Posterior vena cava (tissue), 2 donors: ENCODE results near the gene ITPK1. TPM values are rescaled to one million over a fixed set of nuclear protein-coding genes. Genes with fewer than 3 reads are reported as not detected.

Experiments
- DNase-seq: peaks from one replicate; pipeline ENCODE4 v3.0.0-alpha.2; 2020; ENCODE audit warnings: low spot score
- intact Hi-C, 2 donors: fragments of 100-400 bp; cut with DNase I; formaldehyde crosslinking; loops; one replicate each; pipeline versions ENCODE4 v1.14.1 to v1.14.2; 2022 to 2023
- total RNA-seq, 2 donors: library from RNA; stranded (reverse); fragmentation: NEBNext Ultra II Directional; extraction: Animal tissue kit (Norgen Biotek cat#: 25700); gene quantifications; one replicate each; pipeline ENCODE4 v1.2.1, GENCODE V29; 2021
- donor health status: DM: yes; HTN: yes; CAD: no.
- donor health status: DM: yes; HTN: yes; CAD: no.

ITPK1 gene
- total RNA-seq, 2 donors from 2014 or later, result 50.9 to 68.6 TPM

- DNase-seq, result no peak
- intact Hi-C loops, result no loop called here
These were observed 175.2 kb downstream of the ITPK1 start for GRCh38 chr14:92940543-92940942.

- intact Hi-C loops, result no loop called here
- no peak for DNase-seq
These were observed 176.0 kb downstream of the ITPK1 start for GRCh38 chr14:92939699-92940098.

- no peak for DNase-seq
- intact Hi-C loops, result no loop called here
These were observed 176.6 kb downstream of the ITPK1 start for GRCh38 chr14:92938890-92939671.

- intact Hi-C loops, result no loop called here
- no peak for DNase-seq
These were observed 177.4 kb downstream of the ITPK1 start for GRCh38 chr14:92938235-92938875.

- intact Hi-C loops, result no loop called here
- DNase-seq, result no peak
These were observed 178.4 kb downstream of the ITPK1 start for GRCh38 chr14:92937051-92937937.

- no peak for DNase-seq
These were observed 179.6 kb downstream of the ITPK1 start for GRCh38 chr14:92936085-92936484.

GRCh38 chr14:92935446-92935845 is 180.3 kb downstream of the ITPK1 start:
- intact Hi-C loops, result no loop called here

More at GRCh38 chr14:92936085-92936484, 179.6 kb downstream of the ITPK1 start:
- intact Hi-C loops, result no loop called here

GRCh38 chr14:92934196-92935085 is 181.3 kb downstream of the ITPK1 start:
- no peak for DNase-seq
- intact Hi-C loops, result no loop called here

More at GRCh38 chr14:92935446-92935845, 180.3 kb downstream of the ITPK1 start:
- no peak for DNase-seq

GRCh38 chr14:92933481-92933880 is 182.2 kb downstream of the ITPK1 start:
- DNase-seq, result no peak
- intact Hi-C loops, result no loop called here

GRCh38 chr14:92932448-92933395 is 183.0 kb downstream of the ITPK1 start:
- no peak for DNase-seq

GRCh38 chr14:92931681-92932447 is 183.9 kb downstream of the ITPK1 start:
- intact Hi-C loops, result no loop called here
- DNase-seq, result no peak

More at GRCh38 chr14:92932448-92933395, 183.0 kb downstream of the ITPK1 start:
- intact Hi-C loops, result no loop called here

GRCh38 chr14:92930737-92931602 is 184.8 kb downstream of the ITPK1 start:
- DNase-seq, result no peak
- intact Hi-C loops, result no loop called here

GRCh38 chr14:92929689-92930608 is 185.8 kb downstream of the ITPK1 start:
- intact Hi-C loops, result no loop called here
- peak; percentile 62 for DNase-seq

- peak; percentile 73 for DNase-seq
- intact Hi-C loops, result no loop called here
These were observed 186.6 kb downstream of the ITPK1 start for GRCh38 chr14:92928961-92929688.
